ENCODE data around the gene BHLHA9. TPM values are rescaled to one million over a fixed set of nuclear protein-coding genes. Genes with fewer than 3 reads are reported as not detected.

The BHLHA9 gene
- total RNA-seq, 4 donors from 2014 or later = not detected

GRCh38 chr17:1280652-1281051 lies 10.4 kb downstream of the BHLHA9 start:
- no peak for DNase-seq
- H3K27me3 ChIP-seq = peaks cover 0 to 50% (median 0%) of the 10 kb centered on the region in 4 donors
- no peak overlapping the region for H3K4me3 ChIP-seq
- peaks cover 0 to 12% (median 3%) of the 10 kb centered on the region in 3 donors for H3K4me1 ChIP-seq
- no peak overlapping the region for H3K27ac ChIP-seq
- no peaks in the 10 kb centered on the region for H3K36me3 ChIP-seq
- intact Hi-C loops (cut with DNase I) = no loop called here
- TF ChIP-seq CTCF (IDR thresholded peaks at IDR 0.05) (no peak), POLR2A (IDR thresholded peaks at IDR 0.05) (no peak)
- H3K9me3 ChIP-seq = no peaks in the 10 kb centered on the region
- 47 to 95% methylated on average over 3 to 4 of the region's 23 CpGs for WGBS, 2 donors

GRCh38 chr17:1286379-1287106 lies 16.3 kb downstream of the BHLHA9 start:
- intact Hi-C loops (cut with DNase I) = no loop called here
- 73 to 96% methylated on average over 8 to 10 of the region's 19 CpGs for WGBS, 2 donors

GRCh38 chr17:1289695-1290094 lies 19.5 kb downstream of the BHLHA9 start:
- no peaks in the 10 kb centered on the region for H3K27me3 ChIP-seq
- H3K9me3 ChIP-seq = no peaks in the 10 kb centered on the region
- no peak overlapping the region for H3K4me3 ChIP-seq
- TF ChIP-seq POLR2A (IDR thresholded peaks at IDR 0.05) (no peak), CTCF (IDR thresholded peaks at IDR 0.05) (no peak)
- intact Hi-C loops (cut with DNase I) = no loop called here
- H3K4me1 ChIP-seq = no peaks in the 10 kb centered on the region
- no peak for DNase-seq
- 43 to 63% methylated on average over 11 of the region's 11 CpGs for WGBS, 2 donors
- H3K36me3 ChIP-seq = no peaks in the 10 kb centered on the region
- no peak overlapping the region for H3K27ac ChIP-seq

More at GRCh38 chr17:1286379-1287106, 16.3 kb downstream of the BHLHA9 start:
- no peak for TF ChIP-seq POLR2A (IDR thresholded peaks at IDR 0.05)
- TF ChIP-seq CTCF (IDR thresholded peaks at IDR 0.05) = no peak
- Histone ChIP-seq H3K27ac (no peak overlapping the region), H3K9me3 (no peaks in the 10 kb centered on the region), H3K4me1 (no peaks in the 10 kb centered on the region), H3K36me3 (no peaks in the 10 kb centered on the region), H3K4me3 (no peak overlapping the region), H3K27me3 (no peaks in the 10 kb centered on the region)
- no peak for DNase-seq

GRCh38 chr17:1290676-1291075 lies 20.4 kb downstream of the BHLHA9 start:
- TF ChIP-seq CTCF (IDR thresholded peaks at IDR 0.05) (no peak), POLR2A (IDR thresholded peaks at IDR 0.05) (no peak)
- intact Hi-C loops (cut with DNase I) = no loop called here
- 90 to 92% methylated on average over 13 of the region's 13 CpGs for WGBS, 2 donors

GRCh38 chr17:1294157-1294717 lies 24.0 kb downstream of the BHLHA9 start:
- TF ChIP-seq CTCF (IDR thresholded peaks at IDR 0.05) (no peak), POLR2A (IDR thresholded peaks at IDR 0.05) (no peak)
- WGBS, 2 donors = 57 to 74% methylated on average over 9 to 12 of the region's 12 CpGs
- H3K9me3 ChIP-seq = no peaks in the 10 kb centered on the region
- H3K4me1 ChIP-seq = peaks cover 0 to 9% (median 5%) of the 10 kb centered on the region in 3 donors
- DNase-seq = no peak
- H3K4me3 ChIP-seq = no peak overlapping the region
- peaks cover 0 to 28% (median 4%) of the 10 kb centered on the region in 4 donors for H3K27me3 ChIP-seq
- no peaks in the 10 kb centered on the region for H3K36me3 ChIP-seq
- H3K27ac ChIP-seq = no peak overlapping the region
- intact Hi-C loops (cut with DNase I) = no loop called here

More at GRCh38 chr17:1290676-1291075, 20.4 kb downstream of the BHLHA9 start:
- Histone ChIP-seq H3K4me3 (no peak overlapping the region), H3K9me3 (no peaks in the 10 kb centered on the region), H3K4me1 (no peaks in the 10 kb centered on the region), H3K27me3 (no peaks in the 10 kb centered on the region), H3K27ac (no peak overlapping the region), H3K36me3 (no peaks in the 10 kb centered on the region)
- DNase-seq = no peak
